ENCODE data around the gene CMTM7.
"Not testable (repeated sequence)": the region's sequence is repeated elsewhere in the genome, so short reads cannot be mapped to it uniquely, and the experiment has no call there.

The CMTM7 gene

DNA sequence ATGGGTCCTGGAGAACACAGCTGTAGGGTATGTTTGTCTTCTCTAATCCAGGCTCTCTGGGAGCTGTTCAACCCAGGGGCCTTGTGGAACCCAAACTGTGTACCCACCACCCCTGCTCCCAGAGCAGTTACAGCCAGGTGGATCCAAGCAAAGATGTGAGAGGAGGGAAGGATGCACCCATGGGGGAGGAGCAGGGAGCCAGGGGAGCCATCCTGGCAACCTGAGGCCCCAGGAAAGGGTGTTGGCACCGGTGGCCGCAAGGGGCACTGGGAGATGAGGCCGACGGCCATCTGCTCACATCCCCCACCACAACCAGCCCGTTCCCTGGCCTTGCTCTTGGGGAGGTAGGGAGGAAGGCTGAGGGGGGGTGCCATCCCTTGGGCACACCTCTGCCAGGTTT is 67.8 kb downstream of the CMTM7 start:
- DNase-seq (ENCODE audit: low read depth in 2 of 2) = no peak

DNA sequence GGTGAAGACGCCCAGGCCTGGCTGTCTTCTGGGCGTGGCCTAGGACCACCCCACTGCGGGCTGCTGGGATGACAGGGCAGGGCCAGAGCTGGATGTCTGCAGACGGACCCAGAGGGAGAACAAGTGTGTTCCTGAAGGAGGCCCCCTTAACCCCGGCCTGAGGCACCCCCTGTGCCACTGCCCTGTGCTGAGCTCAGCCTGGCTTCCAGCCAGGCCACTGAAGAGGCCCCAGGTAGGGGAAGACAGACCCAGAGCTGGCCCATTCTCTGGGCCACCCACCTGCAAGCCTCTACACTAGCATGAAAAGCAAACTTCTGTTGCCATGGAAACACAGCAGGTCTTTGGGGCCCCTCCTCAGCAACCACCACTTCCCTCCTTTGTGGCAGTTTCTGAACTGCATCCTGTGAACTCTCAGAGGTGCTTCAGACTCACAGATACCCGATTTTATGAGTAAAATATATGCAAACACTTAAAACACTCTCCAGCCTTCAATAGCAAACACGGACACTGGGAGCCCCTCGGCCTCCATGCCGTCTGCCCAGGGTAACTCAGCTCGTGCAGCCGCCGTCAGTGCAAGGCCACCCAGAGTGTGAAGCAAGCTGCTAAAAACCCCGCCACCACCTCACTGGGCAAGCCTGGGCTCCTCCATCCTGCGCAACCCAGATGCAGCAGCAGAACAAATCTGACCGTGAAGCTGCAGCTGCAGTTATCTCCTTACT is 68.5 kb downstream of the CMTM7 start:
- peak; percentile 31 to 45 for DNase-seq (ENCODE audit: low read depth in 2 of 2)

DNA sequence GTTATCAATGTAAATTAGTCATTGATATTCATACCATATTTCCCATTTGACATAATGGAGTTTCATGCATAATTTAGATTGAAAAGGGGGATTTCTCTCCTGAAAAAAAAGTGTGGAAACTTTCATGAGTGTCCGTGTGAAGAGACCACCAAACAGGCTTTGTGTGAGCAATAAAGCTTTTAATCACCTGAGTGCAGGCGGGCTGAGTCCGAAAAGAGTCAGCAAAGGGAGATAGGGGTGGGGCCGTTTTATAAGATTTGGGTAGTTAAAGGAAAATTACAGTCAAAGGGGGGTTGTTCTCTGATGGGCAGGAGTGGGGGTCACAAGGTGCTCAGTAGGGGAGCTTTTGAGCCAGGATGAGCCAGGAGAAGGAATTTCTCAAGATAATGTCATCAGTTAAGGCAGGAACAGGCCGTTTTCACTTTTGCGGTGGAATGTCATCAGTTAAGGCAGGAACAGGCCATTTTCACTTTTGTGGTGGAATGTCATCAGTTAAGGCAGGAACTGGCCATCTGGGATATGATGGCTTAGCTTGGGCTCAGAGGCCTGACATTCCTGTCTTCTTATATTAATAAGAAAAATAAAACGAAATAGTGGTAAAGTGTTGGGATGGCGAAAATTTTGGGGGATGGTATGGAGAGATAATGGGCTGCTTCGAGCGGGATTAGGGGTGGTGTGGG is 69.3 kb downstream of the CMTM7 start:
- DNase-seq (ENCODE audit: low read depth in 2 of 2) = not testable (repeated sequence)

DNA sequence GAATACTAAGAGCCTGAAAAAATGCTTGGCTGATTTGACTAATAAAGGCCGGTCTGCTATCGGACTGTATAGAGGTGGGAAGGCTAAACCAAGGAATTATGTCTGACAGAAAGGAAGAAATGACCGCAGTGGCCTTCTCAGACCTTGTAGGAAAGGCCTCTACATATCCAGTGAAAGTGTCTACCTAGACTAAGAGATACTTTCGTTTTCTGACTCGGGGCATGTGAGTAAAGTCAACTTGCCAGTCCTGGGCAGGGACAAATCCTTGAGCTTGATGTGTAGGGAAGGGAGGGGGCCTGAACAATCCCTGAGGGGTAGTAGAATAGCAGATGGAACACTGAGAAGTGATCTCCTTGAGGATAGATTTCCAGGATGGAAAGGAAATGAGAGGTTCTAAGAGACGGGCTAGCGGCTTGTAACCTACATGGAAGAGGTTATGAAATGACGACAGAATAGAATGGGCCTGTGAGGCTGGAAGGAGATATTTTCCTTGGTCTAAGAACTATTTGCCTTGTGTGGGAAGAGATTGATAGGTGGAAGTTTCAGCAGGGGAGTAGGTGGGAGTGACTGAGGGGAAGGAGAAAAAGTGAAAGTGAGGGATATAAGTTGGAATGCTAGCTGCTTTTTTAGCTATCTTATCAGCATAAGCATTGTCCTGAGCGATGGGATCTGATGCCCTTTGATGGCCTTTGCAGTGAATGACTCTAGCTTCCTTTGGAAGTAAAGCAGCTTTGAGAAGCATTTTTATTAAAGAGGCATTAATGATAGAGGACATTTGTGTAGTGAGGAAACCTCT is 70.7 kb downstream of the CMTM7 start:
- not testable (repeated sequence) for DNase-seq (ENCODE audit: low read depth in 2 of 2)

DNA sequence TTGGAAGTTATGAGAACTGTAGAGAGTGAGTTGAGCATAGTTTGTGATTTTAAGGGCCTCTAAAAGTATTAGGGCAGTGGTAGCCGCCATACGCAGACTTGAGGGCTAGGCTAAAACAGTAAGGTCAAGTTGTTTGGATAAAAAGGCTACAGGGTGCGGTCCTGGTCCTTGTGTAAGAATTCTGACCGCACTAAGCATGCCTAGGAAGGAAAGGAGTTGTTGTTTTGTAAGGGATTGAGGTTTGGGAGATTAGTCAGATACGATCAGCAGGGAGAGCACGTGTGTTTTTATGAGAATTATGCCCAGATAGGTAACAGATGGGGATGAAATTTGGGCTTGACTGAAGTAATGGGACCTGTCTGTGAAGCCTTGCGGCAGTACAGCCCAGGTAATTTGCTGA is 71.8 kb downstream of the CMTM7 start:
- not testable (repeated sequence) for DNase-seq (ENCODE audit: low read depth in 2 of 2)

DNA sequence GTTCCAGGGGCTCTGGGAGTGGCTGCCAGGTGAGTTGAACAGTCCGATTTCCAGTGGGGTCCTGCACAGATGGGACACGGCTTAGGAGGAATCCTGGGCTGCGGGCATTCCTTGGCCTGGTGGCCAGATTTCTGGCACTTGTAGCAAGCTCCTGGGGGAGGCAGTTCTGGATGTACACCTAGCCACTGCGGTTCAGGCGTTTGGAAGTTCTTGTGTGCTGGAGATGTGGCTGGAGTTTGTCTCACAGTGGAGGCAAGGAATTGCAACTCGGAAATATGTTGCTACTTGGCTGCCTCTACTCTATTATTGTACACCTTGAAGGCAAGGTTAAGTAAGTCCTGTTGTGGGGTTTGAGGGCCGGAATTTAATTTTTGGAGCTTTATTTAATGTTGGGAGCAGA is 73.1 kb downstream of the CMTM7 start:
- DNase-seq (ENCODE audit: low read depth in 2 of 2) = not testable (repeated sequence)

DNA sequence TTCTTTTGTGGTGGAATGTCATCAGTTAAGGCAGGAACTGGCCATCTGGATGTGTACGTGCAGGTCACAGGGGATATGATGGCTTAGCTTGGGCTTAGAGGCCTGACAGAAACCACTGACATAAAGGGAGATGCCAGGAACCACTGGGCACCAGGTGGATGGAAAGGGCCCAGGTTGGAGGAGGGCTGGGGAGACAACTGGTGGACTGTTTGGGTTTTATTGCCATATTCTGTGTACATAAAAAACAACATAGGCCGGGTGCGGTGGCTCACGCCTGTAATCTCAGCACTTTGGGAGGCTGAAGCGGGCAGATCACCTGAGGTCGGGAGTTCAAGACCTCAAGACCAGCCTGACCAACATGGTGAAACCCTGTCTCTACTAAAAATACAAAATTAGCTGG is 75.2 kb downstream of the CMTM7 start:
- DNase-seq (ENCODE audit: low read depth in 2 of 2) = not testable (repeated sequence)

DNA sequence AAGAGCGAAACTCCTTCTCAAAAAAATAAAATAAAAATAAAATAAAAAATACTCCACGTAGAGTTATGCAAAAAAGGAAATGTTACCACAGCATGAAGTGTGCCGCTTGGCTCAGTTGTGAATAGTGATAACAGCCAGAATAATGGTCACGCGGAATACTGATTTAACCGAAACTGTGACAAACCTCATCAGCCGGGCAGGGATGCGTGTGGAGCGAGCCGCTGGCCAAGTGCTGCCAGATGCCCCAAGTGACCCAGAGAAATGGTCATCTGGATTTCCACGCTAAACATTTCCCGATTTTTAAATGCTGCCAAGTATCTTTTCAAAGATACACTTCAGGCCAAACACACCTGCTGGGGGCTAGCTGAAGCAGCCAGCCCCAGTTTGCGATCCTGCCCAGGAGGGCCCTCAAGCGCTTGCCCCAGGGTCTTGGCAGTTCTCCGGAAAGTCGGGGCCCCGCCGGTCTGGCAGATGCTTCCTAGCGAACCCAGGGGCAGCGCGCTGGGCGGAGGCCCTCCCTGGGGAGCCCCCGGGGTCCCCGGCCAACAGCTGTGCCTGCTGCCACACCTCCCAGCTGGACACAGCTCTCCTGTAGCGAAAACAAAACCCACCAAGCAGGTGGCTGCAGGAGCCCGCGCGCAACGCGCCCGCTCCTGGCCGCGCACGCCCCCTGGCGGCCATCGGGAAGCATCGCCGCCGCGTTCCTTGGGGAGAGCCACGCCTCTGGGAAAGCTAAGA is 75.8 kb downstream of the CMTM7 start:
- DNase-seq (ENCODE audit: low read depth in 2 of 2) = peak; percentile 51 to 56

DNA sequence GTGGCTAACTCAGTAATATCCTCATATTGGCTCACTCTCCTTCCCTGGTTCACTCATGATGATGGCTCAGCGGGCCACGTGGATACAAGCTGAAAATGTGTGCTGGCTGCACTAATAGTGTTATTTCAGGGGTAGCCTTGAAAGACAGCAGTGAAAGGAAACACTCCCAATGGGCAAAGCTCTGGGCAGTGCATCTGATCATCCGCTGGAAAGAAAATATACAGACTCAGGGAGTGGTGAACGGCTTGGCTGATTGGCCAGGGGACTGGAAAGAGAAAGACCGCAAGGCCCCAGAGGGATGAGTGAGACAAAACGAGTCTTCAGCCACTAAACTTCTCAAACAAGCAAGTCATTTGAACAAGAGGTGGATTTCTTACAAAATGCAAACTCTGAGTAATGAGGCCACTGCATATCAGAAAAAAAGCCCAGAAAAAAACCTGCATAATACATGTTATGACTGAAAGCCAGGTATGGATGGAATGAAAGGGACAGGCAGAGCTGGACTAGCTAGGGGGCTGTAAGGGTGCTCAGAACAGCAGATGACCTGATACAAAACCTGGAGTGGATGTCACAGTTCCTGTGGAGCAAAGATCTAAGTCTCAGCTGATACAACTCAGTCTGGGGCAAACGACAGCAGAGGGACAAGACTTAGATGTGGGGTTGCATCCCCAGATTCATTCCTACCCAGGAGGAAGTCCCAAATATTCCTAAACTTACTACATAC is 77.7 kb downstream of the CMTM7 start:
- no peak for DNase-seq (ENCODE audit: low read depth in 2 of 2)

DNA sequence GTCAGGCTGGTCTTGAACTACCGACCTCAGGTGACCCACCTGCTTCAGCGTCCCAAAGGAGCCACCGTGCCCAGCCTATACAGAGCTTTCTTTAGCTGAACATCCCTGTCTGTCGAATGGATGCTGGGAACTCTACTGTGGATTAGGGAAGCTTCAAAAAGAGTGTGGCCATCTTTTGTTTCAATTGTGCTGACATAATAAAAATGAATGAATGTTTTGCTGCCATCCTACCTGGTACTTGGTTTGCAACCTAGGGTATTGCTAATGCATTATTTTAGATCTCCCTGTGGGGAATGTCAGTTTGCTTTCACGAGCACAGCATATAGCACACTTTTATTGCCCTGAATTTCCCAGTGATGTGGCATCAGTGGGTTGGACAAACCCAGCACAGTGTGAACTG is 78.7 kb downstream of the CMTM7 start:
- DNase-seq (ENCODE audit: low read depth in 2 of 2) = no peak

DNA sequence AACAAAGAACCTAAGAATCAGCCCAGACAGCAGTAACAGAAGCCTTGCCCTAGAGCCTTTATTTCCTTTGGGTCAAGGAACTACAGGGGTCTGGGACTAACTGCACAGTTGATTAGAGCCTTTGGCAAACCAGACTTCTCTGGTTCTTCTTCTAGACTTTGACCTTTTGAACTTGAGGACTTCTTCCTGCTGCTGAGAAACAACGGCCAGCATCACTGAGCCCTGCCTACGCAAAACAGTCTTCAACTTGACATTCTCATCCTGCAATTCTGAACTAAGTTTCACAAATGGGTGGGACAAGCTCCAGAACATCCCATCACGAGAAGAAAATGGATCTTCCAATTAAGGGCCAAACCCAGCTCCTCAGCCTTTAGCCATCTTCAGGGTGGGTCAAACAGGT is 79.6 kb downstream of the CMTM7 start:
- no peak for DNase-seq (ENCODE audit: low read depth in 2 of 2)

DNA sequence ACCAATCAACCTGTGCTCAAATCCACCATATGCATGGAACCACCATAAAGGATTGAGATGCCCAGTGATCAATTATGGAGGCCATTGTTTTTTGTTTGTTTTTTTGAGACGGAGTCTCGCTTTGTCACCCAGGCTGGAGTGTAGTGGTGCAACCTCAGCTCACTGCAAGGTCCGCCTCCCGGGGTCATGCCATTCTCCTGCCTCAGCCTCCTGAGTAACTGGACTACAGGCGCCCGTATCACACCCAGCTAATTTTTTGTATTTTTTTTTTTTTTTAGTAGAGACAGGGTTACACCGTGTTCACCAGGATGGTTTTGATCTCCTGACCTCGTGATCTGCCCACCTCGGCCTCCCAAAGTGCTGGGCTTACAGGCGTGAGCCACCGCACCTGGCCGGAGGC is 80.5 kb downstream of the CMTM7 start:
- not testable (repeated sequence) for DNase-seq (ENCODE audit: low read depth in 2 of 2)

DNA sequence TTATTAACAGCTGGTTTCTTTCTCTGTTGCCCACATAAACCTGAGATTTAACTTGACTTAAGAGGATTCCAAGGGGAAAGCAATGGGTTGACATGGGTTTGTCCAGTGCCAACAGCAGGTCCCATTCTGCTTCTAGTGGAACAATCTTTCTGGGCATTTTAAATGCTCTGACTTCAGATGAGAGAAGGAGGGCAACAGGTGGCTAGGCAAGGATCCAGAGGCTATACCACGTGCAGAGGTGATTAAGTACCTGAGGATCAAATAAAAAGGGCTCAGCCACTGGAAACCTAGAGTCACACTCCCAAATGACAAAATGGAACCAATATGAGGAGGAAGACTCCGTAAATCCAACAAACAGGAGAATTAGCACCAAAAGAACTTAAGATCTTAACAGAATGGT is 82.5 kb downstream of the CMTM7 start:
- no peak for DNase-seq (ENCODE audit: low read depth in 2 of 2)

DNA sequence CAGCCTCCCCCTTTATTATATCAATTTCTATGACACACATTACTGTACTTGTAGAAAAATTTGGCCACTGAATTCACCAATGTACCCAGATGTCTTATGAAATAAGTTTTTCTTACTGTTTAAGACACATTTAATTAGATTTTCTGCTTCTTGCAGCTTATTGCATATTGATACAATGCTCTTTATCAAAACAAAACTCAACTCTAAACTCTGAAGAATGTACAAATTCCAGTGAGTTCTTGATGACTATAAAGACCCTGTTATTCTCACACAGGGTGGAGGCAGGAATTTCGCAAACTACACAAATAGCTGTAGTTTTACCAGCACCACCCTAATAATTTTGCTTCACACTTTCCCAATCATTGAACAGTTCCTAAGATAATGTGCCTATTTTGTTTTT is 89.0 kb downstream of the CMTM7 start:
- DNase-seq (ENCODE audit: low read depth in 2 of 2) = no peak

DNA sequence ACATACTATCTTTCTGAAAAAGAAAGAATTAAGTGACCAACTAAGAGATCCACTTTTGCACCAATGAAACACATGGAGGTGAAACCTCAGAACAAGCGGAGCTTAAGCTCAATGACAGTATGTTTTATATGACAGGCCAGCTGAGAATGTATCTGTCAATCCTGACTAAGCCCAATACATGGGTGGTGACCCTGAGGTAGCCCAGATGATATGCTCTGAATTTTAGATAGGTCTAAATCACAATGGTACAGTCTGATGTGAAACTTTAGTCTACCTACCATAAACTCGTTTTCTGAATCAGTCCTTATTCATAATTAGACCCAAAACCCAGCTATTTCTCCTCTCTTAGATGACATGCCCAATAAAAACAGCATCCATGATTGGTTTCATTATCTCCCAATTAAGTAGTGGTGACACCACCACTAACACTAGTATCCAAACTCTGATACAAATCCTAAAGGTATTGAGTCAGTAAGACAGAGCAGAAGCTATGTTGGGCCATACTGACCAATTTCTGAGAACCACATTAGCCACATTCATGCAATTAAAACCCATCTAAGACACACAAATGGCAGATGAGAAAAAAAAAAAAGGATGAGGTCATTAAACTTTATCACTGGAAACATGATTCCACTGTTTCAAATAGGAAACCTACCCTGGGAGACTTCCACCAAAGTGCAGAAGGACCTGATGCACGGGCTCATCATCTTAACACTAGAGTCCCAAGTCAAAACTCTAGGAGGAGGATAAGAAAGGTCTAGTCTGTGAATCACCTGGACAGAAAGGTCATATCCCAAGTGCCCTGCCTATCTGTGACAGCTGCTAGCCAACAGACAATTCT is 90.4 kb downstream of the CMTM7 start:
- DNase-seq (ENCODE audit: low read depth in 2 of 2) = no peak

DNA sequence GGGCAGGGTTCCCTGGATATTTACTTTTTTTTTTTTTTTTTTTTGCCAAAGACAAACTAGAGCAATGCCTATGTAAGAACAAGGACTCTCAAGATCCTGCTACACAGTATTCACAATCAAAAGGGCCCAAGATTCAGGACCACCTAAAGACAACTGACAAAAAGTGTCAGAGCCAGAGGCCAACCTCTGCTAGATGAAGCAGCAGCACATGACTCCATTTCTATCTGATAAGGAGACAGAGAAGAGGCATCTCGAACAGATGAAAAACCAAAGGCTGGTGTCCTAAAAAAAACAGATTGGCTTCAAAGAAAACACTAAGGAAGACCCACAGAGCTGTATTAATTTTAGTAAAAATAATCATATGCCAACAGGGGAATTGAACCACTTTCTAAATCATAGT is 91.0 kb downstream of the CMTM7 start:
- no peak for DNase-seq (ENCODE audit: low read depth in 2 of 2)

DNA sequence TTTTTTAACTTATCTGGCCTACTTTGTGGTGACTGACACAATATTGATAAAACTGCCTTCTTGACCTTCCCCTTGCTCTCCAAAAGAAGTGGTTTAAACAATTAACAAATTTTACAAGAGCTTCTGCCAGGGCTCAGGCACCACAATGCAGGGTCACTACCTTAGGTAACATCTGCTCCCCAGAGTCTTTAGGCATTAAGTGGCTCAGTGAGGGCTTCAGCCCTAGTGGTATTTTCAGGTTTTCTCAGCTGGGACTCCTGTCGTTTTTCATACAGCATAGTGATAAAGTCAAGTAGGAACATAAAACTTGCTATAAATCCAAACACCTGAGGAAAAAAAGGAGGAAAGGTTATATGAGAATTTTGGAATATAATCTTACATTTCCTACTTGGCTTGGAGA is 92.1 kb downstream of the CMTM7 start:
- no peak for DNase-seq (ENCODE audit: low read depth in 2 of 2)

DNA sequence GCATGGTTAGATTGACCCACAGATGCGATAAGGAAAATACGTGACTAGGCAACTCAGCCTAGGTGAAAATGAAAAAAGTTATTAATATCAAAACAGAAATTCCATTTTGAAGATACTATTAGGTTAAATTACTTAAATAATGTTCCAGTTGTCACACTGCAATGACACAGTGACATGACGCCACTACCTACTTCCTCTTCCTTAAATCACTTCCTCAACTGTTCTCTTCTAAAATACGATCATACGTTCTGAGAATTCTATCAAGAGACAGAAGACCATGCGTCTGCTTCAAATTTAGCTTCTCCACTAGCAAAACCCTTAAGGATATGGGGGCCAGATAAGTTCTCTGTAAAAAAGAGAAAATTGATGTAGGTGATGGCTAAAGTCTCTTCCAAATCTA is 92.8 kb downstream of the CMTM7 start:
- DNase-seq (ENCODE audit: low read depth in 2 of 2) = no peak

DNA sequence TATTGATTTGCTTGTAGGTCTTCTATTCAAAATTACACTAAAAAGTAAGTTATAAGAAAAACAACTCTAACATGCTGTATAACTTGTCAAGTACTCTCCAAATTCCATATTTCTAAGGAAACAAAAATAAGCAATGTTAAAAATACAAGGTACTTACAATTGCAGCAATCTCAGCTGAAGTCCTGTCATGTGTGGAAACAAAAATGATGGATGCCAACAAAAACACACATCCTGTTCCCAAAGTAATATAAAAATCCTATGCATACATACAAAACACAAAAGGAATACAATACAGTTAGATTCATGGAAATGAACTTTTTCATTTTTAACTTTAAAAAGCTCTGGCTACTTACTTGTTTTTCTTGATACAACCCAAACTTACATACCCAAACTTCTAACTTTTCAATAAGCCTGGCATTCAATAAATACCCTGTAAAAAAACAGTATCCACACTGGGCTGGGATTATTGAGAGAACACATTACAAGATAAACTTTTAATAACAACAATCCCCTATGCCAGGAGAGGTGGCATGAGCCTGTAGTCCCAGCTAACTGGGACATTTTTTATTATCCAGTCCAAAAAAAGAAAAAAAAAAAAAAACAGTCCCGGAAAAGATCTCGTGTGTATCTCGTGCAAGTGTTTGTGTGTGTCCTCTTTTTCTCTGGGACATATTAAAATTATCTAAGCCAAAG is 96.3 kb downstream of the CMTM7 start:
- no peak for DNase-seq (ENCODE audit: low read depth in 2 of 2)

DNA sequence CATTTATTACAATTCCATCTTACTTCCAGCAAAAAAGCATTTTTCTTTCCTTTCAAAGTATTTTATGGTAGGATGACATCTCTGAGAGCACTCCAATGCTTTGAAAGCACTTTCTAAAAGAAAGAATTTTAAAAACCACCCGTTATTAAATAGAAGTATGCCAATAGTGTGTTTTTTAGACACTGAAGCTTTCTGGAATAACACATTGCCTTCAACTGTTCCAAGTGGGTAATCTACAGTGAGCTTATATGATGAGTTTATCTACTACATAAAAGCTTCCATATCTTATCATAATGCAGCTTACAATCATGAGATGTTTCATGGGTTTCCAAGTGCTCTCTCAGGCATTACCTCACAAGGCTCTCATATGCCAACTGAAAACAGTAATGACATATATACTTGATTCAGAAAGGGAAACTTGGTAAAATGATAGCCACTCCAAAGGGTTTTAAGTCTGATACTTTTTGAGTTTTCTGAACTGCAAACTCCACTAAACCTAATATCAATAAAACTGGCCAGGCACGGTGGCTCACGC is 96.9 kb downstream of the CMTM7 start:
- no peak for DNase-seq (ENCODE audit: low read depth in 2 of 2)

Data from stimulated activated CD8-positive, alpha-beta memory T cell treated with anti-CD3 and anti-CD28 coated beads, Interleukin-2, amount 100 ng/mL, for 1 hour (primary cell).